ENCODE results near the gene GRIK2.

GRIK2 gene

GRCh38 chr6:101650402-101651100 lies 257.0 kb downstream of the GRIK2 start:
- DNase-seq, result no peak

- no peak for DNase-seq
Observed at GRCh38 chr6:101652079-101652478, 258.6 kb downstream of the GRIK2 start.

GRCh38 chr6:101655109-101655508 lies 261.6 kb downstream of the GRIK2 start:
- no peak for DNase-seq

- no peak for DNase-seq
Observed at GRCh38 chr6:101662111-101662897, 268.8 kb downstream of the GRIK2 start.

- DNase-seq, result no peak
Observed at GRCh38 chr6:101663100-101663499, 269.6 kb downstream of the GRIK2 start.

GRCh38 chr6:101666256-101666655 lies 272.7 kb downstream of the GRIK2 start:
- DNase-seq, result no peak

GRCh38 chr6:101668496-101669030 lies 275.1 kb downstream of the GRIK2 start:
- no peak for DNase-seq

GRCh38 chr6:101676187-101676586 lies 282.7 kb downstream of the GRIK2 start:
- DNase-seq, result no peak

- no peak for DNase-seq
Observed at GRCh38 chr6:101682937-101683336, 289.4 kb downstream of the GRIK2 start.

GRCh38 chr6:101683884-101684283 lies 290.4 kb downstream of the GRIK2 start:
- no peak for DNase-seq

GRCh38 chr6:101686653-101687052 lies 293.1 kb downstream of the GRIK2 start:
- DNase-seq, result no peak

- no peak for DNase-seq
Observed at GRCh38 chr6:101689156-101689555, 295.6 kb downstream of the GRIK2 start.

- DNase-seq, result no peak
Observed at GRCh38 chr6:101689695-101690094, 296.2 kb downstream of the GRIK2 start.

GRCh38 chr6:101700655-101701054 lies 307.1 kb downstream of the GRIK2 start:
- DNase-seq, result no peak

GRCh38 chr6:101703311-101703710 lies 309.8 kb downstream of the GRIK2 start:
- DNase-seq, result no peak

GRCh38 chr6:101705866-101706265 lies 312.4 kb downstream of the GRIK2 start:
- DNase-seq, result no peak

- no peak for DNase-seq
Observed at GRCh38 chr6:101706576-101706975, 313.1 kb downstream of the GRIK2 start.

- DNase-seq, result no peak
Observed at GRCh38 chr6:101711518-101711917, 318.0 kb downstream of the GRIK2 start.

- no peak for DNase-seq
Observed at GRCh38 chr6:101716387-101716786, 322.9 kb downstream of the GRIK2 start.

GRCh38 chr6:101716810-101717209 lies 323.3 kb downstream of the GRIK2 start:
- no peak for DNase-seq

- DNase-seq, result no peak
Observed at GRCh38 chr6:101719521-101719920, 326.0 kb downstream of the GRIK2 start.

GRCh38 chr6:101722471-101722870 lies 329.0 kb downstream of the GRIK2 start:
- DNase-seq, result no peak

- no peak for DNase-seq
Observed at GRCh38 chr6:101722991-101723579, 329.6 kb downstream of the GRIK2 start.

GRCh38 chr6:101728388-101728787 lies 334.9 kb downstream of the GRIK2 start:
- DNase-seq, result no peak

All from CD4-positive, alpha-beta T cell treated with Interferon alpha-2 for 1 hour (primary cell).